ENCODE results near the gene ASPM. TPM values are rescaled to one million over a fixed set of nuclear protein-coding genes. Genes with fewer than 3 reads are reported as not detected.
"Not testable (repeated sequence)": the region's sequence is repeated elsewhere in the genome, so short reads cannot be mapped to it uniquely, and the experiment has no call there.

Gene ASPM
- total RNA-seq, 2 experiments from 2014 or later: 46.4 to 48.8 TPM

- H3K9me3 Mint-ChIP-seq; H3K36me3 Mint-ChIP-seq; intact Hi-C loops (cut with micrococcal nuclease); H3K27me3 Mint-ChIP-seq; POLR2A ChIA-PET; CTCF ChIA-PET; H3K4me3 Mint-ChIP-seq; H3K27ac Mint-ChIP-seq; DNase-seq: not testable (repeated sequence)
- peaks cover 13% of the 10 kb centered on the region for H3K4me1 Mint-ChIP-seq (ENCODE audit: low read depth)
Observed at GRCh38 chr1:197096971-197097370, 49.5 kb downstream of the ASPM start.

GRCh38 chr1:197096137-197096536, 50.3 kb downstream of the ASPM start:
- CTCF ChIA-PET: no interaction called here
- H3K27me3 Mint-ChIP-seq: no peaks in the 10 kb centered on the region
- H3K27ac Mint-ChIP-seq: no peak overlapping the region
- no peak for DNase-seq
- no peaks in the 10 kb centered on the region for H3K9me3 Mint-ChIP-seq
- no peak overlapping the region for H3K4me3 Mint-ChIP-seq
- POLR2A ChIA-PET: no interaction called here
- intact Hi-C loops (cut with micrococcal nuclease): no loop called here
- peaks cover 7% of the 10 kb centered on the region for H3K4me1 Mint-ChIP-seq (ENCODE audit: low read depth)
- peaks cover 8% of the 10 kb centered on the region for H3K36me3 Mint-ChIP-seq

GRCh38 chr1:197093226-197093885, 53.1 kb downstream of the ASPM start:
- Mint-ChIP-seq H3K4me3 (no peak overlapping the region), H3K4me1 (ENCODE audit: low read depth) (no peaks in the 10 kb centered on the region), H3K27ac (no peak overlapping the region), H3K9me3 (no peaks in the 10 kb centered on the region), H3K27me3 (no peaks in the 10 kb centered on the region), H3K36me3 (peaks cover 18% of the 10 kb centered on the region)
- POLR2A ChIA-PET: no interaction called here
- CTCF ChIA-PET: interaction anchor here (0.6 kb wide), 1 partner anchor 87 kb away, joined by 3 read pairs; no protein-coding TSS in a partner anchor
- DNase-seq: no peak
- intact Hi-C loops (cut with micrococcal nuclease): no loop called here

GRCh38 chr1:197092491-197093023, 53.9 kb downstream of the ASPM start:
- Mint-ChIP-seq H3K4me3 (no peak overlapping the region), H3K9me3 (no peaks in the 10 kb centered on the region), H3K27ac (no peak overlapping the region), H3K27me3 (no peaks in the 10 kb centered on the region), H3K4me1 (ENCODE audit: low read depth) (no peaks in the 10 kb centered on the region), H3K36me3 (peaks cover 20% of the 10 kb centered on the region)
- no peak for DNase-seq
- CTCF ChIA-PET: no interaction called here
- POLR2A ChIA-PET: interaction anchor here (0.6 kb wide), 1 partner anchor 266 kb away, joined by 4 read pairs; no protein-coding TSS in a partner anchor
- intact Hi-C loops (cut with micrococcal nuclease): no loop called here

- H3K36me3 Mint-ChIP-seq: peaks cover 33% of the 10 kb centered on the region
Observed at GRCh38 chr1:197083474-197083873, 63.0 kb downstream of the ASPM start.

GRCh38 chr1:197081117-197081753, 65.2 kb downstream of the ASPM start:
- Mint-ChIP-seq H3K4me3 (no peak overlapping the region), H3K27ac (no peak overlapping the region), H3K36me3 (peaks cover 28% of the 10 kb centered on the region), H3K4me1 (ENCODE audit: low read depth) (no peaks in the 10 kb centered on the region), H3K9me3 (peaks cover 21% of the 10 kb centered on the region), H3K27me3 (no peaks in the 10 kb centered on the region)
- DNase-seq: no peak
- intact Hi-C loops (cut with micrococcal nuclease): no loop called here
- ChIA-PET POLR2A (no interaction called here), CTCF (no interaction called here)

More at GRCh38 chr1:197083474-197083873, 63.0 kb downstream of the ASPM start:
- POLR2A ChIA-PET: no interaction called here
- no peak for DNase-seq
- intact Hi-C loops (cut with micrococcal nuclease): no loop called here
- Mint-ChIP-seq H3K4me3 (no peak overlapping the region), H3K27me3 (no peaks in the 10 kb centered on the region), H3K9me3 (peaks cover 21% of the 10 kb centered on the region), H3K27ac (no peak overlapping the region), H3K4me1 (ENCODE audit: low read depth) (no peaks in the 10 kb centered on the region)
- CTCF ChIA-PET: no interaction called here

- H3K27me3 Mint-ChIP-seq: no peaks in the 10 kb centered on the region
- intact Hi-C loops (cut with micrococcal nuclease): no loop called here
- ChIA-PET POLR2A (no interaction called here), CTCF (no interaction called here)
- H3K27ac Mint-ChIP-seq: no peak overlapping the region
- H3K36me3 Mint-ChIP-seq: peaks cover 23% of the 10 kb centered on the region
- peaks cover 21% of the 10 kb centered on the region for H3K9me3 Mint-ChIP-seq
- no peak for DNase-seq
- no peak overlapping the region for H3K4me3 Mint-ChIP-seq
- no peaks in the 10 kb centered on the region for H3K4me1 Mint-ChIP-seq (ENCODE audit: low read depth)
Observed at GRCh38 chr1:197080323-197080722, 66.1 kb downstream of the ASPM start.

- H3K4me1 Mint-ChIP-seq (ENCODE audit: low read depth): no peaks in the 10 kb centered on the region
- ChIA-PET CTCF (no interaction called here), POLR2A (no interaction called here)
- no peak overlapping the region for H3K4me3 Mint-ChIP-seq
- peaks cover 11% of the 10 kb centered on the region for H3K9me3 Mint-ChIP-seq
- no peak overlapping the region for H3K27ac Mint-ChIP-seq
- peaks cover 4% of the 10 kb centered on the region for H3K27me3 Mint-ChIP-seq
- H3K36me3 Mint-ChIP-seq: peaks cover 2% of the 10 kb centered on the region
- intact Hi-C loops (cut with micrococcal nuclease): no loop called here
- DNase-seq: no peak
Observed at GRCh38 chr1:197076585-197076984, 69.9 kb downstream of the ASPM start.

- Mint-ChIP-seq H3K36me3 (no peaks in the 10 kb centered on the region), H3K9me3 (peaks cover 2% of the 10 kb centered on the region), H3K4me1 (ENCODE audit: low read depth) (no peaks in the 10 kb centered on the region), H3K27me3 (peaks cover 6% of the 10 kb centered on the region), H3K27ac (no peak overlapping the region), H3K4me3 (no peak overlapping the region)
- ChIA-PET POLR2A (no interaction called here), CTCF (interaction anchor here (0.6 kb wide), 1 partner anchor 275 kb away, joined by 4 read pairs; no protein-coding TSS in a partner anchor)
- no peak for DNase-seq
- intact Hi-C loops (cut with micrococcal nuclease): no loop called here
Observed at GRCh38 chr1:197073978-197074377, 72.5 kb downstream of the ASPM start.

- POLR2A ChIA-PET: no interaction called here
- H3K27me3 Mint-ChIP-seq: peaks cover 8% of the 10 kb centered on the region
- H3K9me3 Mint-ChIP-seq: peaks cover 4% of the 10 kb centered on the region
Observed at GRCh38 chr1:197067457-197067818, 79.0 kb downstream of the ASPM start.

GRCh38 chr1:197066719-197067456, 79.6 kb downstream of the ASPM start, which contains the start of gene F13B:
TSS of gene F13B (minus strand) at chr1:197067260. CDS start at chr1:197067223, 37 bp downstream.
- no peak for DNase-seq
- ChIA-PET CTCF (no interaction called here), POLR2A (no interaction called here)
- intact Hi-C loops (cut with micrococcal nuclease): no loop called here
- Mint-ChIP-seq H3K36me3 (no peaks in the 10 kb centered on the region), H3K27me3 (peaks cover 9% of the 10 kb centered on the region), H3K9me3 (peaks cover 4% of the 10 kb centered on the region), H3K4me1 (ENCODE audit: low read depth) (no peaks in the 10 kb centered on the region), H3K4me3 (no peak within 1 kb of the TSS), H3K27ac (no peak within 1 kb of the TSS)

More at GRCh38 chr1:197067457-197067818, 79.0 kb downstream of the ASPM start:
- no peak for DNase-seq
- no peaks in the 10 kb centered on the region for H3K4me1 Mint-ChIP-seq (ENCODE audit: low read depth)
- H3K27ac Mint-ChIP-seq: no peak overlapping the region
- intact Hi-C loops (cut with micrococcal nuclease): no loop called here
- CTCF ChIA-PET: no interaction called here
- no peak overlapping the region for H3K4me3 Mint-ChIP-seq
- H3K36me3 Mint-ChIP-seq: no peaks in the 10 kb centered on the region

- no peaks in the 10 kb centered on the region for H3K36me3 Mint-ChIP-seq
- H3K9me3 Mint-ChIP-seq: peaks cover 4% of the 10 kb centered on the region
- intact Hi-C loops (cut with micrococcal nuclease): no loop called here
- CTCF ChIA-PET: no interaction called here
- DNase-seq: no peak
- POLR2A ChIA-PET: no interaction called here
- no peak overlapping the region for H3K4me3 Mint-ChIP-seq
- no peaks in the 10 kb centered on the region for H3K4me1 Mint-ChIP-seq (ENCODE audit: low read depth)
- H3K27me3 Mint-ChIP-seq: peaks cover 6% of the 10 kb centered on the region
- no peak overlapping the region for H3K27ac Mint-ChIP-seq
Observed at GRCh38 chr1:197066277-197066676, 80.2 kb downstream of the ASPM start.
